ENCODE data around the gene TSPAN9.

The TSPAN9 gene

DNA sequence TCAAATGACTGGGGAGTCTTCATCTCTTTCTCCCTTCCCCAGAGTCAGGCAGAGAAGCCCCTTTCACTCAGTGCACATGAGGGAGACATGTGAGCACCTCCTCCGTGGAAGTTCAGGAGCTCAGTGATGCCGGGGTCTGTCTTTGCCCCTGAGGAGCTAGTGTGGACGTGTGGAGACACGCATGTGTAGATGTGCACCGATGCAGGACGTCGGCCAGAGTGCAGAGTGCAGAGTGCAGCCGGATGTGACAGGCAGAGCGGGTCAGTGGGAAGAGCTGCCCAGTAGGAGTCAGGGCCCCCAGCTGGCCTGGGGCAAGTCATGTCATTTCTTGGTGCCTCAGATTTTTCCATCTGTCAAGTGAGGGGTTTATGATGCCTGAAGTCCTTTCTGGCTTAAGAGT is 20.7 kb downstream of the TSPAN9 start:
- no peak for DNase-seq (ENCODE audit: extremely low read depth in 1 of 2, low read depth in 1 of 2)

DNA sequence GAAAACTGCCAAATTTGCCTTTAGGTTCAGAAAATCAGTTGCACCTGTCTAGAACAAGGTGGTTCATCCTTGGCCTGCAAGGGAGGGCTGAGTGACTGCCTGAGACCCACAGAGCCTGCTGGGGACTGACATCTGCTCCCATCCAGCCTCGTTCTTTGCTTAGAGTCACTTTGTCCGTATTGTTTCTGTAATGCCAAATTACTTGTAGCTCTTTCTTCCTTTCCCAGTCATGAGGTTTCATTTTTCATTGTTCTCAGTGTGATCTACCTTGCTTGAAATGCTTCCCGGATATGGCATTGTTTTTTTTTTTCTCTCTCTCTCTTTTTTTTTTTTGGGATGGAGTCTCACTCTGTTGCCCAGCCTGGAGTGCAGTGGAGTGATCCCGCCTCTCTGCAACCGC is 21.3 kb downstream of the TSPAN9 start:
- DNase-seq (ENCODE audit: extremely low read depth in 1 of 2, low read depth in 1 of 2) = no peak

DNA sequence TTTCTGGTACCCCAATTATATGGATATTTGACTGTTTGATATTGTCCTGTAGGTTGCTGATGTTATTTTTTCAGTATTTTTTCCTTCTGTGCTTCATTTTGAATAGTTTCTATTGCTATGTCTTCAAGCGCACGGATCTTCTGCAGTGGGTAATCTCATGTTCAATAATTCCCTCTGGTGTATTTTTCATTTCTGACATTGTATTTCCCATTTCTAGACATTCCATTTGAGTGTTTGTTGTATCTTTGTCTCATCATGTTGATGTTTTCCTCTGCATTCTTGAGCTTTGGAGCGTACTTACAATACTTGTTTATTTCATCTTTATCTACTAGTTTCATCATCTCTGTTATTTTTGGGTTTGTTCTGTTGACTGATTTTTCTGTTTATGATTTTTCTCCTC is 22.0 kb downstream of the TSPAN9 start:
- DNase-seq (ENCODE audit: extremely low read depth in 1 of 2, low read depth in 1 of 2) = no peak

DNA sequence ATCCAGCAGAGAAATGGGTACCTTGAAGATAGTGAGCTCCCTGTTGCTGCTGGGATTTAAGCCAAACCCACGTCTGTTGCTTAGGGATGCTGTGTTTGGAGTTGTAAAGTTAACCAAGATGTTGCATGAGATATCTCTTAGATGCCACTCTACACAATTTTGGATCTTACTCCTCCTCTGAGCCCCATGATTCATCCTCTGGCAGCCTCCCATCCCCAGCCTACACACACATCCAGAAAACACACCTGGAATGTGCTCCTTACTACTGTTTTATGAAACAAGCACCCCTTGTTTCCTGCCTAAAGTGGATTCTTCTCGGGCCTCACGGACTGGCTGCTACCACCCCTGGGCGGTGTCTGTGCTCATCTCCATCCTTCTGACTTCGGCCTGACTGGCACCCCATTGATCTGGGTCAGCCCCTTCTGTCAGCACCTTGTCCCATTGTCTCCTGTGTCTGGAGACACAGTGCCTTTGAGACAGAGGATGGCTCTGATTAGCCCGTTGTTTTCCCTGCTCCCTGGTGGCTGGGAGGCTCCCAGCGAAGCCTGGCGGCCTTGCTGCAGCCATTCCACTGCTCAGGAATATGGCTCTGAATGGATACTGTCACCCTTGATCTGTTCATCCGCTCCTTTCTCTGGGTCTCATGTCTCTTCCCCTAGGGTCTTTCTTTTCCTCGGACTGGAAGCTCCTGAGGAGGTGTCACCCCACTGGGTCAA is 24.3 kb downstream of the TSPAN9 start:
- DNase-seq (ENCODE audit: extremely low read depth in 1 of 2, low read depth in 1 of 2) = no peak

DNA sequence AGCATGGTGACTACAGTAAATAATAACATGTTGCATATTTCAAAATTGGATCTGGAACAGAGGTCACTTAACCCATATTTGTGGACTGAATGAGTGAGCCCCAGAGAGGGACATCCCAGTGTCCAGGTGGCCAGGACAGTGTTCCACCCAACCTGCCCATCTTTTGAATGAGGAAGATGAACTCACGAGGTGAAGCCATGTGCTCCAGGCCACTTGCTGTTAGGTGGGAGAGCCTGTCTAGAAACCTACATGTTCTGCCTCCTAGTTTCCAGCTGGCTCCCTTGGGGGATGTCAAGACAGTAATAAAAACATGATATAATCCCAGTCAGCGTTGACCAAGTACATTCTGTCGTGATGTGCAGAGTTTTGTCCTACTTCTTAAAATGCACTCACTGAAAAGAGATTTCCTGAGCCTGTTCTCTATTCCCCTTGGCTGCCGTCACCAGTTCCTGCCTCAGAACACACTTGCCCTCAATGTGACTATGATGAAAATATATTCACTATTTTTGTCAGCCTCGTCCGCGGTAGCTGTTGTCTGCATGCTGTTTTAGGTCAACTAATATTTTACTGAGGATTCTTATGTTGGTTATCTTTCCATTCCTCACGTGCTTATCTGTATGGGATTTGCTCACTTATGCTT is 25.7 kb downstream of the TSPAN9 start:
- DNase-seq (ENCODE audit: extremely low read depth in 1 of 2, low read depth in 1 of 2) = no peak

DNA sequence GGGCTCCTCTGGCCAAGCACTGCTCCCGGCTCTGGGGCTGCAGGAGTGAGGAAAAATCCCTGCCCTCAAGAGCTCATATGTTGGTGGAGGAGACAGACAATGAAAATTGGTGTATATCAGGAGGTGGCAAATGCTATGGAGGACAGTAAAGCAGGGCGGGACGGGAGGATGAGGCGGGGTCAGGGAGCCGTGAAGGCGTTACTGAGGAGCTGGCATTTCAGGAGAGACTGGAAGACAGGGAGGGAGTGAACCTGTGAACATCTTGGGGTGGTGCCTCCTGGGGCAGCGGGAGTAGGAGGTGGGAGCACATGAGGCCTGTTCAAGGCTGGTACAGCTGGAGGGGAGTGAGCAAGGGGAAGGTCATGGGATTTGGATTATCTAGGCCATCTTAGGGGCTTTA is 26.6 kb downstream of the TSPAN9 start:
- no peak for DNase-seq (ENCODE audit: extremely low read depth in 1 of 2, low read depth in 1 of 2)

DNA sequence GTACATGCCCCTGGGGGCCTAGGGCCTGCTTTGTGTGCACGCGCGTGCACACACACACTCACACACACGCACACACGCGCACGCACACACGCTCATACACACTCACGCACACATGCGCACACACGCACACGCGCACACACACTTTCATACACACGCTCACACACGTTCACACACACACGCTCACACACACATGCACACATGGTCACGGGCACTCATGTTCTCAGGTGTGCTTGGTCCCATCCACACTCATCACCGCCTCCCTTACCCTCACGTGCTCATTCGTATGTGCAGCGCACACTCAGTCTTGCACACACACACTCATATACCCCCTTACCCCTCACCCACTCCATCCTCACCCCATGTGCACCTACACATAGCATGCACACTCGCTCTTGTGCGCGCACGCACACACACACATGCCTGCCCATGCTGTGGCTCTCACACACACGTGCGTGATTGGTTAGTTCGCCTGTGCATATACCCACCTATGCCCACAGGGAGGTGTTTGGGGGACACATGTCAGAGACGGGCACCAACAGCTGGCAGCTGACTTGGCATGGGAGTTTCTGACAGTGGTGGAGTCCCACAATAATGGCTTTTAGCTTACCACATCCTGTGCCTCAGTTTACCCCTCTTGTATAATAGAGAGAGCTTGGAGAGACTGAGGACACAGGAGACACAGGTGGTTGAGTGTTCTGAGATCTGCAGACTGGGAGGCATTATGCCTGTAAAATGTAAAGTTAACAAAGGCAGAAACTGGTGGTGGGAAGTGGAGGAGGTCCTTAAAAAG is 28.7 kb downstream of the TSPAN9 start:
- no peak for DNase-seq (ENCODE audit: extremely low read depth in 1 of 2, low read depth in 1 of 2)

DNA sequence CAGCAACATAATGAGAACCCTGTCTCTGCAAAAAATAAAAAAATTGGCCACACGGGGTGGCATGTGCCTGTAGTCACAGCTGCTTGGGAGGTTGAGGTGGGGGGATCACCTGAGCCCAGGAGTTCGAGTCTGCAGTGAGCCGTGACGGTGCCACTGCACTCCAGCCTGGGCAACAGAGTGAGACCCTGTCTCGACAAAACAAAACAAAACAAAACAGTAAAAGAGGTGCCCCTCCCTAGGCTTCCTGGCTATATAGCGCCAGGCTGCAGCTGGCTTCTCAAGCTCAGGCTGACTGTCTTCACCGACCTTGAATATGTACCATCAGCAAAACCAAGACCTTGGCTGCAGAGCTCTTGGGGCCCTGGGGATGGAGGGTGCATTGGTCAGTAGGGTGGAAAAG is 29.4 kb downstream of the TSPAN9 start:
- no peak for DNase-seq (ENCODE audit: extremely low read depth in 1 of 2, low read depth in 1 of 2)

DNA sequence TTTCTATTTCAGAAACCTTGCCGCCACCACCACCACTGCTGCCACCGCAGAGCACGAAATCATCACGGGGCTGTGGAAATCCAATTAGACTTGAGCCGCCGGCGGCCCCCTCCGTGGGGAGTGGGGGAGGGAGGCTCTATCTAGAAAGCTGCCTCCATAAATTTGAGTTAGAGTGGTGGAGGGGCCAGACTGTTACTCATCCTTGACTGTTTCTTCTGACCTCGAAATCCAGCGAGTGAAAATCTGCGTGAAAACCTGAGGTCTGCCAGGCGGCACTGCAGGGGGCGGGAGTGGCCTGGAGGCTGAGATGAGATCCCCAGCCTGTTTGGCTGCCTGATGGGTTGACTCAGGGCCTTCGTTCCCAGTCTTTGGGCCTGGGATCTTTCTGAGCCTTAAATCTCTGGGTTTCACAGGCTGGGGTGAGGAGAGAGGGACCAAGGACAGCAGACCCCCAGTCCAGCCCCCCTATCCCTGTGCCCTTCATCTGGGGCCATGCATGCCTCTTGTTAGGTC is 29.9 kb downstream of the TSPAN9 start:
- DNase-seq (ENCODE audit: extremely low read depth in 1 of 2, low read depth in 1 of 2) = no peak

DNA sequence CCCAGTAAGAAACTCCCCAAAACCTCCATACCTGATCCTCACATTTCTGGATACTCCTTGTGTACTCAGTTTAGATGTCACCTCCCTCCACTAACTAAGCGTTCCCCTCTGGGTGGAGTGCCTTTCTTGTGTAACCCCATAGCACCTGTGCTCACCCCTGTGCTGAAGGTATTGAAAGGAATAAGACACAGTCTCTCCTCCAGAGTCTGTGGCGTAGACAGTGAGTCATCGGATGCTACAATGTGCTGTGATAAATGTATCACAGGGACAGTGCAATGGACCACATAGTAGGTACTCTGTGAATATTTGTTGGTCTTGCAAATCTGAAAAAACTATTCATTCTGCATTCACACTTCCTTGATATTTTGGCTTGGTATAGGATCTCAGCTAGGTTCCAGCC is 30.8 kb downstream of the TSPAN9 start:
- no peak for DNase-seq (ENCODE audit: extremely low read depth in 1 of 2, low read depth in 1 of 2)

DNA sequence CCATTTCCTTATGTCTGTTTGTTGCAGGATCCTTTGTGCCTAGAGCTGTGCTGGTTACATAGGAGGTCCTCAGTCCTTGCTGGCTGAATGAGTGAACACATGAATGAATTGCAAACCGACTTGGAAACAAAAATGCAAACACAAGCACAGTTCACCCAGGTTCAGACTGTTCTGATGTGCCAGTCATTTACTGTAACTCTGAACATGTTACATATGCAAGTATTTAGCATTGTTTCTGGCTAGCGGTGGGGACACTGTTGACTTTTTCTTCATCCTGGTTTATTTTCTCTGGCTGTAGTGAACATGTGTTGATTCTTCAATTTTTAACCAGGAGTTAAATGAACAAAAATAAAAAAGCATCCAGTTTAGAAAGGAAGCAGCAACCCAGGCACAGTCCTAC is 33.4 kb downstream of the TSPAN9 start:
- no peak for DNase-seq (ENCODE audit: extremely low read depth in 1 of 2, low read depth in 1 of 2)

DNA sequence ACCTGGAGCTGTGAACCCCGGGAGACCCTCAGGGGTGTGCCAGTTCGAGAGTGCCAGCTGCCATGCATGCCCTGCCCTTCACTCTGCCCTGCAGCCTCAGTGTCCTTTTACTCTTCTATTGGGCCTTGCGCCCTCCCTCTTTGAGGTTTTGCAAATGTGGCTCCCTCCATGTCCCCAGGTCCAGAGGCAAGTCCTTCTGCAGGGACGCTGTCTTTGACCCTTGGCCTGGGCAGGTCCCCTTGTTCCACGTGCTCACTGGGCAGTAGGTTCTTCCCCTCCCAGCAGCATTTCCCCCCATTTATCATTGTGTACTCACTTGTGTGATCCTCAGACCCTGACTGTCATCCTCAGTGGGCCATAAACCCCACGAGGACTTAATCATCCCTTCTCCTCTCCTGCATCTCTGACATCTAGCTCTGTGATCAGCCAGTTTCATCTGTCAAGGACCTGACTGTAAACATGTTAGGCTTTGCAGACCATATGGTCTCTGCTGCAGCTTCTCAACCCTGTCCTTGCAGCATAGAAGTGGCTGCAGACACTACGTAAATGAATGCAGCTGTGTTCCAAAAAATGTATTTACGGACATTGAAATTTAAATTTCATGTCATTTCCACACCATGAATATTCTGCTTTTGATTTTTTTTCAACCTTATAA is 36.6 kb downstream of the TSPAN9 start:
- DNase-seq (ENCODE audit: extremely low read depth in 1 of 2, low read depth in 1 of 2) = no peak

DNA sequence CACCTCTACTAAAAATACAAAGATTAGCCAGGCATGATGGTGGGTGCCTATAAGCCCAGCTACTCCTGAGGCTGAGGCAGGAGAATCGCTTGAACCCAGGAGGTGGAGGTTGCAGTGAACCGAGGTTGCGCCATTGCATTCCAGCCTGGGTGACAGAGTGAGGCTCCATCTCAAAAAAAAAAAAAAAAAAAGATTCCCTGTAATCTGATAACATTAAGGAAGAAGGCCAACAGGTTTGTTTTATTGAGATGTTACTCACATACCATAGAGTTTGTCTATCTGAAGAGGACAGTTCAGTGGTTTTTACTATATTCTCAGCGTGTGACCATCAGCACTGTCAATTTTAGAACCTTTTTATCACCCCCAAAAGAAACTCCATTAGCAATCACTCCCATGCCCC is 37.5 kb downstream of the TSPAN9 start:
- DNase-seq (ENCODE audit: extremely low read depth in 1 of 2, low read depth in 1 of 2) = no peak

DNA sequence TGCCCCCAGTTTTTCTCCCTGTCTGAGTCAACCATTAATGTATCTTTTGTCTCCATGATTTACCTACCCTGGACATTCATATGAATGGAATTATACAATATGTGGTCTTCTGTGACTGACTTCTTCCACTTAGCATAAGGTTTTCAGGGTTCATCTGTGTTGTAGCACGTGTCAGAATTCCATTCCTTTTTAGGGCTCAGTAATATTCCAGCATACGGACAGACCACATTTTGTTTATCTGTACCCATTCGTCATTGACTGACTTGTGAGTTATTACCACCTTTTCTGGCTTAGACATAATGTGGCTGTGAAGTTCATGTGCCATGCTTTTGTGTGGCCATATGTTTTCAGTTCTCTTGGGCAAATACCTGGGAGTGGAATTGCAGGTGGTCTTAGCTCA is 37.9 kb downstream of the TSPAN9 start:
- no peak for DNase-seq (ENCODE audit: extremely low read depth in 1 of 2, low read depth in 1 of 2)

DNA sequence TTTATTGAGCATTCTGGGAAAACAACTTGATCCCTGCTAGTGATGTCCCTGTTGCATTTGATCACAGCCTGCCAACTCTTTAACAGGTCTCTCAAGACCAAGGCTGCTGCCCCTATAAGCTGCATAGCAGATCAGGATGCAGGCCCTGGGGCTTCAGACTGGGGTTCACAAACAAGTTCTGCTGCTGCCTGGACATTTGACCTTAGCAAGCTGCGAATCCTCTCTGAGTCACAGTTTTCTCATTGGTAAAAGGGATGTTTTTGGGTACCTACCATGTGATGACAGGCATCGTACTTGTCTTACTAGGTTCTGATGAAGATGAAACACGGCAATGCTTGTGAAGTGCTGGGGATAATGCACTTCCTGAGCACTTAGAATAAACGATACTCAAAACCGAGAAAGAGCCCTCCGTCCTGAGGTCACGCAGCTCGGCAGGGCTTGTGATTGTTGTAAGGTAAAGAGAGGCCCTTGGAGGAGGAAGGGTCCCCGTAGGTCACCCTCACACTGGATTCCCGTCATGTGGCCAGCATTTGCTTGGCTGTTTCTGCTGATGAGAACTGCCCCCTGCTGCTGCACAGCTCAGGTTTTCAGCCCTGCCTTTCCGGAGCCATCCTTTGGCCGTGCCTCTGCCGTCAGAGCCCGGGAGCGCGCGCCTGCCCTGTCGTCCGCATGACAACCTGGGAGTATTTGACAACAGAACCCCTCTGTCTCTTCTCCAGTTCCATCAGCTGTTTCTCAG is 39.1 kb downstream of the TSPAN9 start:
- DNase-seq (ENCODE audit: extremely low read depth in 1 of 2, low read depth in 1 of 2) = no peak

DNA sequence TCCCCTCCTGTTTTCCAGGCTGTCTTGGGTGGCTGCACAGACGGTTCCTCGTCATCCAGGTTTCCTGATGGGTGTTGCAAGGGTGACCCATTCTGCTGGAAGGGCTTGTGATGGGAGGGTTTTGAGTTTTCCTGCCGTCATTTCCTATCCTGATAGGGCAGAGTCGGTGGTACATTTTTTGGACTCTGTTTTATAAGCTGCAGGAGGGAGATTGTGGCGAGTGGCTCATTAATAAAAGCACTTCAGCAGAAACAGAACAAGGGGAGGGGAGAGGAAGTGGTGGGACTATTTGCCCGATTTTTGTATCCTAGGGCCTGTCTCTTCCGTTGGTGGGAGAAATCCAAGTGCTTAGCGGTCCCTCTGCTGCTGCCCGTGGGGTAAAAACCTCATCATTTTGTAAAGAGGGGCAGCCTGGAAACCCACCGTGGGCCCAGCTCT is 40.0 kb downstream of the TSPAN9 start:
- no peak for DNase-seq (ENCODE audit: extremely low read depth in 1 of 2, low read depth in 1 of 2)

DNA sequence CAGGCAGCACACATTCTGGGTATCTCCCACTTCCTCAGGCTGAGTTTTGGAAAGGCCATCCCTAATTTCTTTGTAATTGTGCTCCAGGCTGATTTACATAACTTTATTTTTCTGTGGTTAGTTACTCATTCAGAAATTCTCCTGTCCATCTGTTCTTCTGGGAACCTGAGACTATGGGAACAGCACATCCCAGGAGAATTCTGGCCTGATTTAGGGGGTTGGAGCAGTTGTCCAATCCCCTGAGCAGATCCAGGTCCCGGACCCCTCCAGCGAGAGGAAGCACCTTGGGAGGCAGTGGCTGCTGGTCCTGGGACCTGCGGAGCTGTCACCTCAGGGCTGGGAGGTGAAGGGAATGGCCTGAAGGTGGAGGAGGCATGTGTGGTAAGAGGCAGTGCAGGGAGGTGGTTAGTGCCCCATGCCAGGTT is 40.4 kb downstream of the TSPAN9 start:
- DNase-seq (ENCODE audit: extremely low read depth in 1 of 2, low read depth in 1 of 2) = no peak

DNA sequence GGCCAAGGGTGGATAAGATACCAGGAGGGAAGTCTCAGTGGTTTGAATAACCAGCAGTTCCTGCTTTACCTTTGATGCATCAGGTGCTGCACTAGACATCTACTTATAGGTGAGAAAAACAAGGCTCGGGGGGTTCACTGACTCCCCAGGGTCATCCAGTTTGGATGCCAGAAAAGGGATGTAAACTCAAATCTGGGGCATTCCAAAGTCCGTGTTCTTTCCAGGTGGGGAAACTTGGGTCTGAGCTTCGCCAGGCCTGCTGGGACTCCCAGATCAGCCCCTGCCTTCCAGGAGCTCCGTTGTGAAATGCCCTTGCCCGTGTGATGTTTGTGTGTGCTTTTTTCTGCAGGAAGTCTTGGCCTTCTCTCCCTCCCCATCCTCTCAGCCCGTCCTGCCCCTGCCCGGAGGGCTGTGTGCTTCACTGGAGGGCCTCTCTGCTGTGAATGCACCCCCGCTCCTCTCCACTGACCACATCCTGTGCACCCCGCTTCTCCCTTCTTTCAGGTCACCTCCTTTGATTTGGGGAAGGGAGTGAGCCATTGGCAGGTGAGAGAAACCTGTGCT is 42.1 kb downstream of the TSPAN9 start:
- DNase-seq (ENCODE audit: extremely low read depth in 1 of 2, low read depth in 1 of 2) = no peak

DNA sequence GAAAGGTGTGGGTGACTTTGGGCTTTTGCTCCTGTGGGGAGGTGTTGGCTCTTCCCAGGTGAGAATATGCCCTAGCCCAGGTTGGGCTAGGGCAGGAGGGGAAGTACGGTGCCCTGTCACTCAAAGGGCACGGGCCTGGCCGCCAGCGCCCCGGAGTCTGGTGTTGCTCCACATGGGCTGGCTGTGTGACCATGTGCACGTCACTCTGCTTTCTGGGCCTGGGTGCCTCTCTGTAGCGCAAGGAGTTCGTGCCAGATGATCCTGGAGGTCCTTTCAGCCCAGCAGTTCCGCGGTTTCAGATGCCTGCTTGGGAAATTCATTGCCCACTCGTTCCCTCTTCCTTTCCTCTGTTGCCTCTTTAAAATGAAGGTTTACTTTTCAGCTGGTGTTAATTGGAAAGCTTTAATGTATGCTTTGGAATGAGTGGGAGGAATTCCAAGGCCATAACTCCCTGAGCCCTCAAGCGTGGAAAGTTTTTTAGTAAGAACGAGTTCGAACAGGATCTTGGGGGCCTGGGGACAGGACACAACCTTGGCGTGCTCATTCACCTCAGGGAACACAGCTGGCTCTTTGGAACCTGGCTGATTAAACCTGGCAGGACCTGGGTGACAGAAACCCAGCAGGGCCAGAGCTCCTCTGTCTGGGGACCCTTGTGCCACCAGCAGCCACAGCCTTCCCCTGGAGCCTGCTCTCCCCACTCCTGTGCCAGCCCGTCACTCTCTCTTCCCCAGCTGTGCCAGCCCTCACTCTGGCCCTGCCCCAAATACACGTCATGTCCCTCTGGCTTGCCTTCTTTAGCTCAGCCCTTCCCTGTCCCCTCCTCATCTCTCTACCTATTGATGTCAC is 42.8 kb downstream of the TSPAN9 start:
- no peak for DNase-seq (ENCODE audit: extremely low read depth in 1 of 2, low read depth in 1 of 2)
